ENCODE data around the gene PBLD.

The PBLD gene

GRCh38 chr10:68332259-68333057 is at the start of gene PBLD:
Gene PBLD, minus strand, starts transcription at chr10:68332928. Its CDS starts 26,084 bp downstream, at chr10:68306844.
- H3K27me3 Mint-ChIP-seq, result no peaks in the 10 kb centered on the region
- ATAC-seq (peak; percentile 37), DNase-seq (peak; percentile 65 to 74)
- H3K9me3 Mint-ChIP-seq, result no peaks in the 10 kb centered on the region
- peak within 1 kb of the TSS; percentile 100 for H3K27ac Mint-ChIP-seq
- H3K4me3 Mint-ChIP-seq, result peak within 1 kb of the TSS; percentile 91 to 99
- H3K4me1 Mint-ChIP-seq, result peaks cover 59% of the 10 kb centered on the region

GRCh38 chr10:68371604-68372003 is 38.9 kb upstream of the PBLD start:
- no peaks in the 10 kb centered on the region for H3K4me1 Mint-ChIP-seq

GRCh38 chr10:68367121-68367520 is 34.4 kb upstream of the PBLD start:
- H3K4me1 Mint-ChIP-seq, result peaks cover 5% of the 10 kb centered on the region
- ATAC-seq, result no peak
- H3K4me3 Mint-ChIP-seq, result no peak overlapping the region
- H3K9me3 Mint-ChIP-seq, result peaks cover 0 to 7% of the 10 kb centered on the region in 2 donors
- no peak for DNase-seq
- H3K27ac Mint-ChIP-seq, result no peak overlapping the region
- H3K27me3 Mint-ChIP-seq, result no peaks in the 10 kb centered on the region

More at GRCh38 chr10:68371604-68372003, 38.9 kb upstream of the PBLD start:
- DNase-seq, result no peak
- H3K27ac Mint-ChIP-seq, result no peak overlapping the region
- H3K4me3 Mint-ChIP-seq, result no peak overlapping the region
- H3K27me3 Mint-ChIP-seq, result no peaks in the 10 kb centered on the region
- ATAC-seq, result no peak
- H3K9me3 Mint-ChIP-seq, result peaks cover 5 to 14% of the 10 kb centered on the region in 2 donors

GRCh38 chr10:68366600-68366999 is 33.9 kb upstream of the PBLD start:
- Mint-ChIP-seq H3K4me3 (no peak overlapping the region), H3K27me3 (no peaks in the 10 kb centered on the region), H3K9me3 (peaks cover 0 to 7% of the 10 kb centered on the region in 2 donors), H3K4me1 (peaks cover 5% of the 10 kb centered on the region), H3K27ac (no peak overlapping the region)
- DNase-seq, result no peak
- ATAC-seq, result no peak

GRCh38 chr10:68365611-68366010 is 32.9 kb upstream of the PBLD start:
- no peak overlapping the region for H3K4me3 Mint-ChIP-seq
- DNase-seq (no peak), ATAC-seq (no peak)
- H3K4me1 Mint-ChIP-seq, result peaks cover 5% of the 10 kb centered on the region
- peaks cover 0 to 5% of the 10 kb centered on the region in 2 donors for H3K9me3 Mint-ChIP-seq
- no peaks in the 10 kb centered on the region for H3K27me3 Mint-ChIP-seq
- H3K27ac Mint-ChIP-seq, result no peak overlapping the region

- Mint-ChIP-seq H3K4me1 (peaks cover 5% of the 10 kb centered on the region), H3K27me3 (no peaks in the 10 kb centered on the region), H3K9me3 (no peaks in the 10 kb centered on the region), H3K4me3 (no peak overlapping the region), H3K27ac (no peak overlapping the region)
- ATAC-seq (no peak), DNase-seq (no peak)
Observed at GRCh38 chr10:68364101-68364886, 31.6 kb upstream of the PBLD start.

GRCh38 chr10:68362590-68362989 is 29.9 kb upstream of the PBLD start:
- Mint-ChIP-seq H3K27ac (no peak overlapping the region), H3K4me3 (no peak overlapping the region), H3K4me1 (peaks cover 5% of the 10 kb centered on the region), H3K9me3 (no peaks in the 10 kb centered on the region), H3K27me3 (no peaks in the 10 kb centered on the region)
- no peak for DNase-seq
- ATAC-seq, result no peak

GRCh38 chr10:68359189-68359588 is 26.5 kb upstream of the PBLD start:
- Mint-ChIP-seq H3K4me1 (no peaks in the 10 kb centered on the region), H3K4me3 (no peak overlapping the region), H3K27me3 (no peaks in the 10 kb centered on the region), H3K27ac (no peak overlapping the region), H3K9me3 (no peaks in the 10 kb centered on the region)
- DNase-seq (no peak), ATAC-seq (no peak)

- no peak overlapping the region for H3K27ac Mint-ChIP-seq
- no peaks in the 10 kb centered on the region for H3K27me3 Mint-ChIP-seq
- H3K4me3 Mint-ChIP-seq, result no peak overlapping the region
Observed at GRCh38 chr10:68353537-68353936, 20.8 kb upstream of the PBLD start.

GRCh38 chr10:68348265-68348741 is 15.6 kb upstream of the PBLD start:
- Mint-ChIP-seq H3K27me3 (no peaks in the 10 kb centered on the region), H3K4me3 (no peak overlapping the region), H3K9me3 (no peaks in the 10 kb centered on the region), H3K4me1 (peaks cover 11% of the 10 kb centered on the region), H3K27ac (peak overlapping the region in 1 of 2 donors; percentile 48)
- DNase-seq (peak; percentile 32 to 51), ATAC-seq (peak; percentile 76)

More at GRCh38 chr10:68353537-68353936, 20.8 kb upstream of the PBLD start:
- Mint-ChIP-seq H3K4me1 (no peaks in the 10 kb centered on the region), H3K9me3 (no peaks in the 10 kb centered on the region)
- no peak for ATAC-seq
- no peak for DNase-seq

- H3K4me3 Mint-ChIP-seq, result no peak overlapping the region
- peaks cover 14% of the 10 kb centered on the region for H3K4me1 Mint-ChIP-seq
- no peaks in the 10 kb centered on the region for H3K27me3 Mint-ChIP-seq
- H3K27ac Mint-ChIP-seq, result peak overlapping the region in 1 of 2 donors; percentile 86
- DNase-seq (no peak), ATAC-seq (no peak)
- no peaks in the 10 kb centered on the region for H3K9me3 Mint-ChIP-seq
Observed at GRCh38 chr10:68346774-68347173, 14.0 kb upstream of the PBLD start.

GRCh38 chr10:68345621-68346020 is 12.9 kb upstream of the PBLD start:
- Mint-ChIP-seq H3K4me3 (no peak overlapping the region), H3K9me3 (no peaks in the 10 kb centered on the region), H3K4me1 (peaks cover 23% of the 10 kb centered on the region), H3K27ac (peak overlapping the region in 1 of 2 donors; percentile 16), H3K27me3 (no peaks in the 10 kb centered on the region)
- DNase-seq (no peak), ATAC-seq (no peak)

GRCh38 chr10:68342909-68343516 is 10.3 kb upstream of the PBLD start:
- no peak for DNase-seq
- H3K9me3 Mint-ChIP-seq, result no peaks in the 10 kb centered on the region
- no peak for ATAC-seq
- no peaks in the 10 kb centered on the region for H3K27me3 Mint-ChIP-seq
- peaks cover 48% of the 10 kb centered on the region for H3K4me1 Mint-ChIP-seq
- no peak overlapping the region for H3K27ac Mint-ChIP-seq
- H3K4me3 Mint-ChIP-seq, result no peak overlapping the region

- Mint-ChIP-seq H3K9me3 (no peaks in the 10 kb centered on the region), H3K27ac (no peak overlapping the region), H3K4me1 (peaks cover 65% of the 10 kb centered on the region), H3K27me3 (no peaks in the 10 kb centered on the region), H3K4me3 (no peak overlapping the region)
- DNase-seq (no peak), ATAC-seq (no peak)
Observed at GRCh38 chr10:68340358-68341080, 7.8 kb upstream of the PBLD start.

GRCh38 chr10:68336754-68337351 is 4.1 kb upstream of the PBLD start:
- ATAC-seq, result no peak
- H3K27me3 Mint-ChIP-seq, result no peaks in the 10 kb centered on the region
- no peak for DNase-seq
- peak overlapping the region; percentile 81 to 91 for H3K4me3 Mint-ChIP-seq
- peak overlapping the region; percentile 3 to 88 for H3K27ac Mint-ChIP-seq
- peaks cover 71% of the 10 kb centered on the region for H3K4me1 Mint-ChIP-seq
- H3K9me3 Mint-ChIP-seq, result no peaks in the 10 kb centered on the region
